A673 (cell line): ENCODE results near the gene NQO2. TPM values are rescaled to one million over a fixed set of nuclear protein-coding genes. Genes with fewer than 3 reads are reported as not detected.
"Not testable (repeated sequence)": the region's sequence is repeated elsewhere in the genome, so short reads cannot be mapped to it uniquely, and the experiment has no call there.

Experiments
- BruUV-seq: library from RNA; stranded (reverse); fragments of 400-500 nt; replicated peaks from 2 replicates; lab custom pipeline; 2021; lab: Mats Ljungman, UMichigan
- CTCF ChIA-PET: fragments of 300-600 bp; sonication (Branson Sonifier 250); formaldehyde crosslinking; loops from one replicate; lab custom pipeline; 2022; ENCODE audit warnings: antibody characterized with exemption; lab: Charles Lee
- POLR2A ChIA-PET: fragments of 300-600 bp; sonication (Branson Sonifier 250); formaldehyde crosslinking; loops from one replicate; lab custom pipeline; 2022; ENCODE audit warnings: antibody characterized with exemption; ENCODE audit not compliant: low non-redundant PET; lab: Charles Lee
- DNase-seq: peaks from one replicate; pipeline ENCODE4 v3.0.0-alpha.2; 2015; ENCODE audit warnings: low spot score
- H3K27ac ChIP-seq: fragments of 200-600 bp; sonication (generic); 2 replicates; pipeline ENCODE4 v1.5.1; 2016; ENCODE audit warnings: mixed run types, low read depth, mild to moderate bottlenecking, mixed read lengths, antibody characterized with exemption, low read length; ENCODE audit not compliant: poor library complexity, severe bottlenecking
- H3K27me3 ChIP-seq: fragments of 200-600 bp; sonication (generic); replicated peaks from 2 replicates; pipeline ENCODE4 v1.6.1; 2017; ENCODE audit warnings: mixed run types, low read depth, mild to moderate bottlenecking, mixed read lengths, antibody characterized with exemption, low read length; ENCODE audit not compliant: insufficient read depth, poor library complexity
- H3K36me3 ChIP-seq: fragments of 200-600 bp; sonication (generic); 2 replicates; pipeline ENCODE4 v1.6.1; 2016; ENCODE audit warnings: mixed run types, mild to moderate bottlenecking, mixed read lengths, antibody characterized with exemption, low read length; ENCODE audit not compliant: insufficient read depth, poor library complexity, severe bottlenecking
- H3K4me1 ChIP-seq: fragments of 200-600 bp; sonication (generic); 2 replicates; pipeline ENCODE4 v1.6.1; 2017; ENCODE audit warnings: mixed run types, mild to moderate bottlenecking, mixed read lengths, antibody characterized with exemption, low read length; ENCODE audit not compliant: insufficient read depth, poor library complexity, severe bottlenecking
- H3K4me3 ChIP-seq: fragments of 200-600 bp; sonication (generic); 2 replicates; pipeline ENCODE4 v1.5.1; 2016; ENCODE audit warnings: low read depth, mixed run types, mild to moderate bottlenecking, mixed read lengths, low read length; ENCODE audit not compliant: poor library complexity, severe bottlenecking
- H3K9me3 ChIP-seq: fragments of 200-600 bp; sonication (generic); 2 replicates; pipeline ENCODE4 v1.6.1; 2016; ENCODE audit warnings: mixed run types, low read depth, mild to moderate bottlenecking, mixed read lengths, antibody characterized with exemption, low read length; ENCODE audit not compliant: poor library complexity, severe bottlenecking
- CTCF ChIP-seq: fragments of 300-800, 200-600 bp; sonication (generic); conservative IDR thresholded peaks from 2 replicates; pipeline ENCODE4 v1.5.1; 2017; ENCODE audit warnings: low read depth, mild to moderate bottlenecking, antibody characterized with exemption, low read length, moderate library complexity, mixed read lengths
- EZH2 ChIP-seq: fragments of 200-600 bp; sonication (generic); IDR thresholded peaks from 2 replicates; pipeline ENCODE4 v1.6.1; 2017; ENCODE audit warnings: borderline replicate concordance, low read depth, mild to moderate bottlenecking, mixed read lengths, antibody characterized with exemption, low read length; ENCODE audit not compliant: poor library complexity, severe bottlenecking
- intact Hi-C: fragments of 100-400 bp; cut with micrococcal nuclease; formaldehyde crosslinking; loops from one replicate; pipeline ENCODE4 v1.10.0; 2022; ENCODE audit not compliant: unreplicated experiment
- total RNA-seq: library from RNA; stranded (reverse); gene quantifications from 2 replicates; pipeline ENCODE4 v1.2.3, GENCODE V29; 2021

Gene NQO2
- total RNA-seq, 1 experiment from 2014 or later = 97.3 TPM

DNA sequence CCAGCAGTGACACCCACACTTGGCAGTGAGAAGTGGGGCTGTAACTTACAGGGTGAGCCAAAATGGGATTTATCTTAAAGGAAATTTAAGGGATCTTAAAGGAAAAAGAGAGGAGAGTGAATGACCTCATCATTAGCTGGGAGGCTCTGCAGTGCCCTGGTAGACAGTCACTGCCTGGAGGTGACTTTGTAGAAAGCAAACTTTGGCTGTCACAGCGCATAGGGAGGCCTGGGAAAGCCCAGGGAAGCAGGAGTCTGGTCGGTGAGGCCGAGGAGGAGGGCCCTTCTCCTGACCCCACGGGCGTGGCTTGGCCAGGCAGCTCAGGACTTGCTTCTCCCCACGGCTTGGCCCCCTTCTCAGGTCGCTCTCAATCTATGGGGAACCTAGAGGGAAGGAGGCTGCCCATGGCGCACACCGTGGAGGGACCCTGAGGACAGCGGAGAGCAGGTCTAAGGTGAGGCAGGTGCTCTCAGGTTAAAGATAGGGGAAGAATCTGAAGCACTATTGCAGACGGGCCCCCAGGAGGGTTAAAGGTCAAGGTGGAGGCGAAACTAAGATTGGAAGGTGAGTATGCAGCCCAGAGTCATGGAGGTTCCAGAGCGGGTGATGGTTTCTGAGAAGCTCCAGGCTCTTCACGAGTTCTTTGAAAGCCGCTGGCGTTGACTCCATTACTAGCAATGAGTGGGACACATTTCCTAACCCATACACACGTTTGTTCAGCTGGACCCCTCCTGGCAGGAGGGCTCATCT, 53.0 kb downstream of the NQO2 start:
- ChIA-PET CTCF (interaction anchor here (0.7 kb wide), 1 partner anchor 100 kb away, joined by 4 read pairs; no protein-coding TSS in a partner anchor), POLR2A (no interaction called here)
- intact Hi-C loops = loop anchor here (1.0 to 5.0 kb wide), 2 partner anchors 50 to 200 kb away; no protein-coding TSS in a partner anchor
- BruUV-seq = no TSS peak
- Histone ChIP-seq H3K27me3 (no peaks in the 10 kb centered on the region), H3K9me3 (no peaks in the 10 kb centered on the region), H3K36me3 (no peaks in the 10 kb centered on the region), H3K4me1 (peaks cover 16% of the 10 kb centered on the region), H3K27ac (no peak overlapping the region), H3K4me3 (no peak overlapping the region)
- TF ChIP-seq EZH2 = no peak
- TF ChIP-seq CTCF = no peak
- DNase-seq = no peak

DNA sequence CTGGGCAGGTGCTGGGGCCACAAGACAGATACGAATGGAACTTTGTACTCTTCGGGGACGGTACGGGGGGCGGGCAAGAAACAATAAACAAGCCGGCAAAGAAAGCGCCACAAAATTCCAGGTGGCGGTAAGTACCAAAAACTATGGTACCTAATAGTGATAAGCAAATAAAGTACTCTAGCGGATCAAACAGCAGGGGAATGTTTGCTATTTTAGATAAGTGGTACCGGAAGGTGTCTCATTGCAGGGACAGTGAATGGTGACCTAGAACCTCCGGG, 53.5 kb downstream of the NQO2 start:
- no TSS peak for BruUV-seq
- Histone ChIP-seq H3K36me3 (no peaks in the 10 kb centered on the region), H3K9me3 (no peaks in the 10 kb centered on the region), H3K4me3 (peak overlapping the region; percentile 49), H3K27ac (no peak overlapping the region), H3K27me3 (no peaks in the 10 kb centered on the region), H3K4me1 (peaks cover 16% of the 10 kb centered on the region)
- DNase-seq = no peak
- intact Hi-C loops = loop anchor here (1.0 to 5.0 kb wide), 2 partner anchors 51 to 201 kb away; no protein-coding TSS in a partner anchor
- TF ChIP-seq EZH2 = no peak
- no peak for TF ChIP-seq CTCF
- ChIA-PET CTCF (interaction anchor here (0.7 to 1.6 kb wide), 4 partner anchors 51 to 101 kb away, joined by 3 to 5 read pairs (median 4); partner anchors contain the start of gene NQO2), POLR2A (interaction anchor here (0.6 kb wide), 2 partner anchors 12 to 64 kb away, joined by 3 to 10 read pairs; no protein-coding TSS in a partner anchor)

DNA sequence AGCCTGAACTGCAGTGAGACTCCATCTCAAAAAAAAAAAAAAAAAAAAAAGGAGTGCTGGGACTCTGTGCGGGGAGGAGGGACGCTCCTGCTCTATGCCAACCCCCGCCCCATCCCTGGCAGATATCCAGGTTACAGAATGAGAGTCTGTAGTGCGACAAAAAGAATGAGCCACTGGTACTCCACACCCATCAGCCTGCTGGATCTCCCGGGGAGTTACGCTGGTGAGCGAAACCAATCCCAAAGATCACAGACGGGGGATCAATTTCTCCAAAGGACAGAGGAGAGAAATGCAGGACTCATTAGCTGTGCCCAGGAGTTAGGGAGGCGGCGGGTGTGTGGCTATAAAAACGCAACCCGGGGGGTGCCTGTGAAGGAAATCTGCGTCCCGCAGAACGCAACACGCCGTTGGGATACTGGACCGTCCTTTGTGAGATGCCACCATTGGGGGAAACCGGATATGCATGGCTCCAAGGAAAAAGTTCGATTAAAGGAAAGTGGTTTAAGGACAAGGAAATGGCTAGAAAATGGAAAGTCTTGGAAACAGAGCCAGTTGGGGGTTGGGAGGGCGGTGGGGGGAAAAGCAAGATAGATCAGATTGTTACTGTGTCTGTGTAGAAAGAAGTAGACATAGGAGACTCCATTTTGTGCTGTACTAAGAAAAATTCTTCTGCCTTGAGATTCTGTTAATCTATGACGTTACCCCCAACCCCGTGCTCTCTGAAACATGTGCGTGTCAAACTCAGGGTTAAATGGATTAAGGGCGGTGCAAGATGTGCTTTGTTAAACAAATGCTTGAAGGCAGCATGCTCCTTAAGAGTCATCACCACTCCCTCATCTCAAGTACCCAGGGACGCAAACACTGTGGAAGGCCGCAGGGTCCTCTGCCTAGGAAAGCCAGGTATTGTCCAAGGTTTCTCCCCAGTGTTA, 54.8 kb downstream of the NQO2 start:
- H3K4me1 ChIP-seq = peaks cover 16% of the 10 kb centered on the region
- peak overlapping the region; percentile 49 for H3K4me3 ChIP-seq
- H3K27ac ChIP-seq = peak overlapping the region; percentile 72
- BruUV-seq = TSS peak; percentile 73
- H3K36me3 ChIP-seq, H3K9me3 ChIP-seq, H3K27me3 ChIP-seq: not testable (repeated sequence)
- peak; percentile 94 for DNase-seq
- POLR2A ChIA-PET = interaction anchor here (0.6 kb wide), 2 partner anchors 30 to 311 kb away, joined by 3 read pairs; no protein-coding TSS in a partner anchor
- CTCF ChIA-PET = interaction anchor here (0.6 to 1.6 kb wide), 5 partner anchors 29 to 65 kb away, joined by 3 to 7 read pairs (median 4); partner anchors contain the start of gene NQO2
- intact Hi-C loops = loop anchor here (1.0 to 5.0 kb wide), 4 partner anchors 31 to 316 kb away; no protein-coding TSS in a partner anchor

DNA sequence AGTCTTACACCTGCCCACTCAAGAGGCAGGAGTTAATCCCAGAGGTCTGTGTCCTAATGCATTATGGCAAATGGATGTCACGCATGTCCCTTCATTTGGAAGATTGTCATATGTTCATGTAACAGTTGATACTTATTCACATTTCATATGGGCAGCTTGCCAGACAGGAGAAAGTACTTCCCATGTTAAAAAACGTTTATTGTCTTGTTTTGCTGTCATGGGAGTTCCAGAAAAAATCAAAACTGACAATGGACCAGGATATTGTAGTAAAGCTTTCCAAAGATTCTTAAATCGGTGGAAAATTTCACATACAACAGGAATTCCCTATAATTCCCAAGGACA, 55.4 kb downstream of the NQO2 start:
- H3K27ac ChIP-seq, H3K36me3 ChIP-seq, H3K9me3 ChIP-seq, BruUV-seq, POLR2A ChIA-PET, H3K4me3 ChIP-seq, H3K27me3 ChIP-seq: not testable (repeated sequence)
- DNase-seq = peak; percentile 23
- intact Hi-C loops = loop anchor here (1.0 to 5.0 kb wide), 3 partner anchors 32 to 316 kb away; no protein-coding TSS in a partner anchor
- H3K4me1 ChIP-seq = peaks cover 16% of the 10 kb centered on the region
- CTCF ChIA-PET = interaction anchor here (1.3 kb wide), 1 partner anchor 53 kb away, joined by 7 read pairs; no protein-coding TSS in a partner anchor
